ENCODE measurements around the gene PLXNA2.

Gene PLXNA2

DNA sequence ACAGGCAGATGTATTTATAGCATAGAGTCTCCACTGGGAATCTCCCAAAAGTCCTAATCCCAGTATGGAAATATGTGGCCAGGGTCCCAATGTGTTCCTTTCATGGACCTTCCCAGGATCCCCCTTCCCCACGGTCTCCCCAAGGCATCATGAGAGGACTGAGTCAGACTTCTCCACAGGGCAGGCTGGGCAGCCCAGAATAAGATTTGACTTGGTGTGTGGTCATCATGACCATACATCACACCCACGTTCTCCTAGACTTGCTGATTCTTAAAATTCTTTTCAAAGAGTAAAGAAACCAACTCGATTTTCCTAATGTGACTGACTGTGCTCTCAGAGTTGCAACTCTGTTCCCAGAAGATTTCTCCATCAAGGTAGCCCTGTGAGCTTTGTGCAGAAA lies 239.3 kb downstream of the PLXNA2 start:
- peak; percentile 78 for DNase-seq

- no peak for DNase-seq
These were observed 240.9 kb downstream of the PLXNA2 start for GRCh38 chr1:208003241-208003640.

DNA sequence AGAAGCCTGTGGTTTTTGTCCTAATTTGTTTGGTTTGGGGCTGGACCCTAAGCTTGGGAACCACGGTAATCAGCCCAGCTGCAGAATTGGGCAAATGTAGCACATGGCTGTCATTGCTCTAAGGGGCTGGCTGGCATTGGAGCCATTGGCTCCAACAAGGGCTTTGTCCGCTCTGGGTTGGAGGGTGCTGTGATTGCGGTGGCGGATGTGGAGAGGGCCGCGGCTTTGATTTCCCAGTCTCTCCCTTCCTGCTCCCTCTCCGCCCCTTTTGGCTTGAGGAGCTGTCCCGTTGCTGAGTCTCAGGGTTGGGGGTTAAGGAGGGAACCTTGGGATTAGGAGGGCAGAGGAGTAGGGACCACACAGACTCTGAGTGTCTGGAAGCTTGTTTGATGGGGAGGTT lies 241.5 kb downstream of the PLXNA2 start:
- DNase-seq = no peak

GRCh38 chr1:208002078-208002477 lies 242.1 kb downstream of the PLXNA2 start:
- no peak for DNase-seq

GRCh38 chr1:208000504-208000903 lies 243.7 kb downstream of the PLXNA2 start:
- DNase-seq = no peak

DNA sequence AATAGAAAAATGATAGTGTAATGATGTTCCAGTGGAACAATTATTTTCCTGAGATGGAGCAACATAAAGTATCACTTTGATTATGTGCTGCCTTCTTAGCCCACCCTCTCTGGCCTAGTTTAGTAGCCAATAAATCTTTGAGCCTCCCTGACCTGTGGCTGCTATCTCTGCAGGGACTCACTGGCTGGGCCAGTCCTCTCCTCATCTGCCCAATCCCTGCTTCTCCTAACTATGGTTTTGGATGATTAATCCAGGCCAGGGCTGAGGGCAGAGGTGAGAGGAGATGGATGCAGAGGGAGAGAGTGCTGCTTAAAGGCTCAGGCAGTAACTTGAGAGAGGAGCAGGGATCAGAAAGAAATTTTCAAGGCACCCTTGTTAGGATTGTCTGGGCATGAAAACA lies 244.2 kb downstream of the PLXNA2 start:
- no peak for DNase-seq

DNA sequence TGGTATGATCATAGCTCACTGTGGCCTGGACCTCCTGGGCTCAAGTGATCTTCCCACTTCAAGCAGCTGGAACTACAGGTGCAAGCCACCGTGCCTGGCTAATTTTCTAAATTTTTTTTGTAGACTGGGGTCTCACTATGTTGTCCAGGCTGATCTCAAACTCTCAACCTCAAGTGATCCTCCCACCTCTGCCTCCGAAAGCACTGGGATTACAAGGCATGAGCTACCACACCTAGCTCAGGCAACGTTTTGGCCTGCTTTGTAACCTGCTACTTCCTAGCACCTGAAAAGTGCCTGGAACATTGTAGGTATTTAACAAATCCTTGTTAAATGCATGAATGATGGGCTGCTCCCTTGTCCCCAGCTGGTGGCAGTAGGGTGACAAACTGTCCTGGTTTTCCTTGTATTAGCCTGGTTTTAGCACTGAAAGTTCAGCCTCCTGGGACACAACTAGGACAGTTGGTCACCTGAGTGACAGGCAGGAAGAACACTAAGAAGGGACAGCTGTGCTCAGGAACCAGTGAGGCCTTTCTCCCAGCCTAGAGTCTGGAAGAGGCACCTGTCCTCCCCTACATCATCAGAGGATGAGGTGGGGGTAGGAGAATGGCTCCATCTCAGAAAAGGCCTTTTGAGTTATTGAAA lies 244.8 kb downstream of the PLXNA2 start:
- DNase-seq = no peak

DNA sequence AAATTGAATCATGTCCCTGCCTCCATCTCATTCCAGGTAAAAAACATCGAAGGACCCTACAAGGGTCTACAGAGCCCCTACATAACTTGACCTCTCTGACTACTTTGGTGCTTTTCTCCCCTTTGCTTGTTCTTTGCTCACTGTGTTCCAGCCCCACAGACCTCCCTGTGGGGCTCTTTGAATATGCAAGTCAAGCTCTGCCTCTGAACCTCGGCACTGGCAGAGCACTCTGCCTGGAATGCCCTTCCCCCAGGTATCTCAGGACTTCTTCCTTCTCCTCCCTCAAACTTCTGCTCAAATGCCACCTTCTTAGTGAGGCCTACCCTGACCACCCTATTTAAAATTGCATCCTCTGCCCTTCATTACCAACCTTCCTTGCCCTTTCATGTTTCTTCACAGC lies 245.5 kb downstream of the PLXNA2 start:
- no peak for DNase-seq

- DNase-seq = peak; percentile 69
These were observed 246.5 kb downstream of the PLXNA2 start for GRCh38 chr1:207997486-207998268.

DNA sequence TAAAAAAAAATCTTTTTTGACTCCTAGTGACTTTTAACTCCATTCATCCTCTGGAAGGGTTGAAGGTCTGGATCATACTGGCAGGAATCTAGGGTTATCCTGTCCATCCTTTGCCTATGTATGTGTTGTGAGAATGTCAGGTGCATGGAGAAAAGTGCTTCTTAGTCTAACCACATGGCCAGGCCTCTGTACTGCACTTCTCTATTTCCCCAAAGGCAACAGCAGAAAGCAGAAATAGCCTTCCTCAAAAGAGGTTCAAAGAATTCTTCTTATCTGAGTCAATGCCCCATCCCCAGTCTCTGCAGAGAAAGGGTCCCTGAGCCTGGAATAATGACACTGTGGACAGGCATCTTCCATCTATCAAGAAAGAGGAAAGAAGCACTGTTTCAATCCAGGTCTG lies 247.5 kb downstream of the PLXNA2 start:
- DNase-seq = peak; percentile 32

DNA sequence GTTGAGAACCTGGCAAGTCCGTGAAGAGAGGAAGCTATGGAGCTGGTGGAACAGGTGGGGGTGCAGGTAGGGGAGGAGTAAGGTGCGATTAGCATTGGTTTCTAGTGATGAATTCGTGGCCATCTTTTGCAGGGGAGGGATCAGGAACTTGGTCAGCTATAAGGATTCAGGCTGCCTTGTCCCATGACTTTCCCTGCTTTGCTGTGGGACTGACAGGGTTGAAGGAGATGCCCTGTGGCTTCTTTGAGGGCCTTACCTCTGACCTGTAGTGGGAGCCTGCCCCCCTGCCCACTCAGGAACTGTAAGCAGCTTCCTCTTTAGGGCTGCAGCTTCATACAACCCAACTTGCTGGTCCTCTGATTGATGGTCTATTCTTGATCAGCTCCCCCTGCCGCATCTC lies 248.6 kb downstream of the PLXNA2 start:
- DNase-seq = no peak

DNA sequence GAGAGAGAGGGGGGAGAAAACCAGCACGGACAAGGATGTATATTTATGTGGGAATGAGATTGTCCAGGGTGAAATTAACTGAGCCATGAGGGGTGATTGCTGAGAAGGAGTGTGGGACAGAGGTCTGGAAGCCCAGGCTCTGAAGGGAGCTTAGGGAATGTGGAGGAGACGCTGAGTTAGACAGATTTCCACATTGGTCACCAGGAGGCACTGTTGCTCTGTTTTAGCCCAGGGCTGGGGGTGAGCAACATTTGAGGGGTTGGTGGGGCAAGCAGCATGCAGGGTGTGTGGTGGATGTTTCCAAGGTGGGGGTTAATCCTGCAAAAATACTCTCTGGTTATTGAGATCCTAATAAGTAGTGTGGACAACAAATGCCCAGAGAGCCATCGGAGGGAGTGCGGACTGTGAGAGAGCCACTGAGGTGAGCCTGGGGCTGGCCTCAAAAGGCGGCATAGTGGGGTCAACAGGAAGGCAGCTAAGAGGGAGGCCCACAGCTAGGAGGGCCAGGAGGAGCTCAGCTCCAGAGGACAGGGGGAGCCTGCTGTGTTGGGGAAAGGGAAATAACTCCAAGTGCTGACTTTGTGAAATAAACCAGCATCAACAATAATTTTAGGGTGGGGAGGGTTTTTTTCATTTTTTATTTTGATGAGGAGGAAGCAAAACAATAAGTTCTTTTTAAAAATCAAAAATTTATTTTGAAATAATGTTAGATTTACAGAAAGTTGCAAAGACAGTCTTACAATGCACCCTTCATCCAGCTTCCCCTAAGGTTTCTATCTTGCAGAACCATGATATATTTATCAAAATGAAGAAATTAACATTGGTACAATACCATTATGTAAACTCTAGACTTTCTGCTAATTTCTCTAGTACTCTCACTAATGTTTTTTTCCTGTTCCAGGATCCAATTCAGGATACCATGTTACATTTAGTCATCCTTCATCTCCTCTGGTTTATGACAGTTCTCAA lies 250.4 kb downstream of the PLXNA2 start:
- peak; percentile 28 for DNase-seq

DNA sequence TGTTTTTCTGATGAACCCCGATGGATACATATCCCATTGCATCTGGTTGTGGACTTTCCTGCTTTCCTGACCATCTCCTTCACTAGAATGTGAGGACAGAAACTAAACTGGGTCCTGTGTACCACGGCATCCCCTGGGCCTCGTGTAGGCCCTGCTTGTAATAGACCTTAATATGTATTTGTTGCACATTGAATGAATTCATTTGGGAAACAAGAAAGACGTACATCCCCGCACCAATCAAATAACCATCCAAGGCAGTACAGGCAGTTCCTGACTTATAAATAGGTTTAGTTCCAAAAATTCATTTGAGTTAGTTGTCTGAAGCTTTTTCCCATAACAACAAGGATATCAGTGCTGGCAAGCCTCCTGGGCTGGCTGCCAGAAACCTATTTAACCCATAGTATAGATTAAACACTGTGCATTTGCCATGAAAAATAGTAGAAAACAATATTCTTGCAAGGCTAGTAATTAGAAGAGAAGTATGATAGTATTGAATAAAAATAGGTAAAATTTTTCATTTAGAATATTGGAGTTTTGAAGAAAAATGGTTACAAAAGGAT lies 251.4 kb downstream of the PLXNA2 start:
- no peak for DNase-seq

DNA sequence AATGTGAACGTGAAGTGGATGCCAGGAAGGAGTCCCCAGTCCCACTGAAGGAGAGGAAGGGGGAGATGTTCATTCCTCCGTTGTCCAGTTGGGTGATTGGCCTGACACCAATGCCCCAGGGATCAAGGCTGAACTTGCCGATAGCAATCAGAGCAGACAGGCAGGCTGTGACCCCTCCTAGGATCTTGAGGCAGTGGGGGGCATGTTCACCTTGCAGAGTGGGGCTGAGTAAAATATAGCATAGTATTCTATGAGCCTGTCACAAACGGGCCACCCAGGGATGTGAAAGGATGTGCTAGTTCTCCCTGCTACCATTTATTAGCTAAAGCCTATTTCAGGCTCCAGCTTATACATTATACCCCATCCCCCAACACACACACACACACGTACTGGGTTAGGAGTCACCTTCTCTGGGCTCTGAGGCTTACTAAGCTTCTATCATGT lies 252.6 kb downstream of the PLXNA2 start:
- no peak for DNase-seq

- DNase-seq = no peak
These were observed 253.2 kb downstream of the PLXNA2 start for GRCh38 chr1:207990876-207991582.

- DNase-seq = no peak
These were observed 253.7 kb downstream of the PLXNA2 start for GRCh38 chr1:207990455-207990854.

- peak; percentile 25 for DNase-seq
These were observed 255.6 kb downstream of the PLXNA2 start for GRCh38 chr1:207988326-207989165.

- DNase-seq = no peak
These were observed 257.0 kb downstream of the PLXNA2 start for GRCh38 chr1:207987164-207987563.

- no peak for DNase-seq
These were observed 258.2 kb downstream of the PLXNA2 start for GRCh38 chr1:207985996-207986395.

- no peak for DNase-seq
These were observed 259.2 kb downstream of the PLXNA2 start for GRCh38 chr1:207984831-207985572.

Measured in suppressor macrophage treated with lipopolysaccharide for 4 hours (primary cell).